ES-I3 (cell line): ENCODE results near the gene TMEM132D.
"Not testable (repeated sequence)": the region's sequence is repeated elsewhere in the genome, so short reads cannot be mapped to it uniquely, and the experiment has no call there.

Experiments
- H3K36me3 ChIP-seq: 2 replicates; pipeline ENCODE4 v1.6.1; 2013; ENCODE audit warnings: mild to moderate bottlenecking, low read length, control low read depth, moderate library complexity; ENCODE audit not compliant: insufficient read depth
- H3K4me1 ChIP-seq: 2 replicates; pipeline ENCODE4 v1.6.1; 2013; ENCODE audit warnings: mild to moderate bottlenecking, control low read depth, low read length; ENCODE audit not compliant: insufficient read depth
- H3K9ac ChIP-seq: 2 replicates; pipeline ENCODE4 v1.6.1; 2013; ENCODE audit warnings: low read depth, mild to moderate bottlenecking, low read length, moderate library complexity
- H3K9me3 ChIP-seq: 2 replicates; pipeline ENCODE4 v1.6.1; 2013; ENCODE audit warnings: mild to moderate bottlenecking, low read length, moderate library complexity; ENCODE audit not compliant: control insufficient read depth, insufficient read depth

TMEM132D gene

DNA sequence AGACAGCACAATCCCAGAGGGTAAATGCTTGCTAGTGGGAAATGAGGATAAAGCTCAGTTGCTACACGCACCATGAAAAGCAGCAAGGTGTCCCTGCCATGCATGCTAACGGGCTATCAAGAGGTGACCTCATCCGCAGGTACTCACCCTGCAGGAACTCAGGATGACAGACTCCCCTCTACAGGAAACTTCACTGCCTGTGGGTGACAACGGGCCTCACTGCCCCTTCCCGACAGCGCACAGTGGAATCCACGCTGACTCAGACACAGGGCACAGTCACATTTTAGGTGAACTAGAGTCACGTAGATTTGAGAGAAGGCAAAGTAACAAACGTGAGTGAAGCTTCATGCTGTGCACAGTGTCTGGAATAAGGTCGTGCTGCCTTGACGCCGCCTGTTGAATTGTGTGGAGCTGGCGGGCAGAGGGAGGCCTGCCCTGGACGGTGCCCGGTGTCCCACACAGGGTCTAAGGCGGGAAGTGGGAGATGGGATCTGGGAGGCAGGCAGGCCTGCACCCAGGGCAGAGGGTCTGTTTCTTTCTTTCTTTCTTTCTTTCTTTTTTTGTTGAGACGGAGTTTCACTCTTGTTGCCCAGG, 331.8 kb downstream of the TMEM132D start:
- Histone ChIP-seq H3K9me3 (no peaks in the 10 kb centered on the region; the same call in 1 of the 2 replicates), H3K4me1 (peaks cover 4% of the 10 kb centered on the region), H3K36me3 (no peaks in the 10 kb centered on the region), H3K9ac (no peak overlapping the region)

DNA sequence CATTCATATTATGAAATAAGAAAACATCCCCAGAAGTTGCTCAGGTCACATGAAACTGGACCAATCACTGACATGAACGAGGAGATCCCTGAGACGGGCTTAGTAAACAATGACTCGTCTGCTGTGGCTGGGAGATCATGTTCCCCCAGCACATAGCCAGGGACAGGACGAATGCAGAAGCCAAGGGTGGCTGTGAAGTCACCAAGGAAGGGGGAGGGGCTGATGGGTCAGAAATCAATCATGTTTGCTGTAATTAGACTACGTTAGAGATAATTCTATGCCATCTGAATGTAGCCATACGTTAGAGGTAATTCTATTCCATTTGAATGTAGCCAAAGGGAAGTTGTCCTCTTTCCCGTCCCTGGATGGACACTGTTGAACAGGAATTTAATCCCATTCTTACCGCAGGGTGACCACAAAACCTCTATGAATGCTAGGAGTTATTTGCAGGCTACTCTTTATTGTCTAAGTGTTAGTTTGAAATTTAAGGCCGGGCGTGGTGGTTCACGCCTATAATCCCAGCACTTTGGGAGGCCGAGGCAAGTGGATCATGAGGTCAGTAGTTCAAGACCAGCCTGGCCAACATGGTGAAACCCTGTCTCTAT, 332.9 kb downstream of the TMEM132D start:
- Histone ChIP-seq H3K4me1 (peaks cover 4% of the 10 kb centered on the region), H3K9ac (no peak overlapping the region), H3K36me3 (no peaks in the 10 kb centered on the region), H3K9me3 (no peaks in the 10 kb centered on the region; the same call in 1 of the 2 replicates)

DNA sequence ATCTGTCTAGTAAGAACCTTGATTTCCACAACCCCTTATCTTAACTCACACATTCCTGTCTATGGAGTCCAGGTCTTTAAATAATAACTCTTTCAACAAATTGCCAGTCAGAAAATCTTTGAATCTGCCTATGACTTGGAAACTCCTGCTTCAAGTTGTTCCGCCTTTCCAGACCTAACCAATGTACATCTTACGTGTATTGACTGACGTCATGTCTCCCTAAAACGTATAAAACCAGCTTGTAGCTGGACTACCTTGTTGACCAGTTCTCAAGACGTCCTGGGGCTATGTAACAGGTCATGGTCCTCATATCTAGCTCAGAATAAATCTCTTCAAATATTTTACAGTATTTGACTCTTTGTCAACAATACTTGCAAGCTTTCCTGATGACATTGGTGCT, 337.0 kb downstream of the TMEM132D start:
- Histone ChIP-seq H3K9me3 (no peaks in the 10 kb centered on the region; the same call in 1 of the 2 replicates), H3K4me1 (peaks cover under 1% of the 10 kb centered on the region; the same call in 1 of the 2 replicates), H3K36me3 (no peaks in the 10 kb centered on the region), H3K9ac (no peak overlapping the region)

DNA sequence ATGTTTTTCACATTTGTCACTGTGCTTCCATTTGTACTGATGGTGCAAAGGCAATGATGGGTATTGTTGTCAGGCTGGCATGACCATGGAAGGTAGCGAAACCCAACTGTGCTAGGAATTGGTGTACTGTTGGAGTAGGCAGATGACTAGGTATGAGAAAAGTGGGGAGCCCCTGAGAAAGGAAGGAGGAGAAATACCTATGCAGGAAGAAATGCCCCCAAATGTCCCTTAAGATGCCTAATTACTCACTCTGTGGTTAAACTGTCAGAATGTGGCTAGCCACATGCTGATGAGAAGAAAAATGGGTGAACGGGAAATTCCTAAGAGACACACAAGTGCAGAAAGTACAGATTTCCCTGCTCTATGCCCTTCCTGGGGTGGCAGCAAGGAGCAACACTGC, 339.1 kb downstream of the TMEM132D start:
- Histone ChIP-seq H3K36me3 (no peaks in the 10 kb centered on the region), H3K4me1 (no peaks in the 10 kb centered on the region), H3K9ac (no peak overlapping the region), H3K9me3 (no peaks in the 10 kb centered on the region; the same call in 1 of the 2 replicates)

DNA sequence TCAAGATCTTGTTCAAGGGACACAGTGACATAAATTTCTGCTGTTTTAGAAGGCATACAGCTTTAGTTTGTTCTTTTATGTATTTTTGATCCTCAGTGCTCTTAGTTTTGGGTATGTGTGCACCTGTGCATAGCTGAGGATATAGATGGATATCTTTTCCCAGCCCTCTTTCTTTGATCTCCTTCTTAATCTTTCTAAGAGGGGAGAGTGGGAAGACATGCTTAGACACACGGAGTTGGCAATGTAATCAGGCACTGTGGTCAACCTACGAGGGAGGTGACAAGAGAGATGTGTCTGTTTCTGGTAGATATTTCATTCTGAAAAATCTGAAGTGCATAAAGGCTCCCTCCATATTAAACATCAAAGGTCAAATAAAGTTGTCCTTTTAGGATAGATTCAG, 340.6 kb downstream of the TMEM132D start:
- Histone ChIP-seq H3K9ac (no peak overlapping the region), H3K9me3 (no peaks in the 10 kb centered on the region; the same call in none of the 2 replicates), H3K4me1 (no peaks in the 10 kb centered on the region), H3K36me3 (no peaks in the 10 kb centered on the region)

DNA sequence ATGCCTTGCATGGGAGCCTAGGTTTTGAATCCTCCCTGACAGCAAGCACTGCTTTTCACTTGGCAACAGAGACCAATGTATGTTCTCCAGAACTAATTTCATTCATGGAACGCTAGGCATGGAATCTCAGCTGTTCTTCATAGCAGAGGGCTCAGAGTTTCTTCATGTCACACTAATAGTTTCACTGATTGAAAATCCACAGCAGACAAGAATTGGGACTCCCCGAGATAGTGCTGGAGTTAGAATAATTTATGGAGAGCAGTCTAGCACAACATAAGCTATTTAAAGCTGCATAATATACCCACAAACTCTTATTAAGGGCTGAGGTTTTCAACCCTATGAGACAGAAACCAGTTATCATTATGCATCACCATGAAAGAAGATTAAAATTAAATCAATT, 342.5 kb downstream of the TMEM132D start:
- Histone ChIP-seq H3K9ac (no peak overlapping the region), H3K36me3 (no peaks in the 10 kb centered on the region), H3K9me3 (no peaks in the 10 kb centered on the region; the same call in 1 of the 2 replicates), H3K4me1 (no peaks in the 10 kb centered on the region)

DNA sequence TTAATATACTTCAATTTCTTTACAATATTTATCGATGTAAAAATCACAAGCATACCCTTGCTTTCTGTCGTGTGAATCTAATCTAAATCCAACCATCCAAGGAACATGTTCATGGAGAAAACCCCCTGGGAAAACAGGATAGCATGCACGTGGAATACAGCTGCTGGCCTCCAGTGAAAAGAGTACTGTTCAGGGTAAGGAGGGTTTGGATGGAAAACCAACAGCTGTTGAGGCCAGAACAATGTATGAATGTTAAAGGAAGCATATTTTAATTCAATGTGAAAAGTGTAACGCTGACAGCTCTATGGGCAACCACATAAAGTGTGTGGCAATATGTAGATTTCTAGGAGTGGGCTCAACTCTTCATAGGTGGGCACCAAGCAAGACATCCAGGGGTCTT, 344.0 kb downstream of the TMEM132D start:
- Histone ChIP-seq H3K9ac (no peak overlapping the region), H3K9me3 (no peaks in the 10 kb centered on the region; the same call in 1 of the 2 replicates), H3K4me1 (no peaks in the 10 kb centered on the region), H3K36me3 (no peaks in the 10 kb centered on the region)

DNA sequence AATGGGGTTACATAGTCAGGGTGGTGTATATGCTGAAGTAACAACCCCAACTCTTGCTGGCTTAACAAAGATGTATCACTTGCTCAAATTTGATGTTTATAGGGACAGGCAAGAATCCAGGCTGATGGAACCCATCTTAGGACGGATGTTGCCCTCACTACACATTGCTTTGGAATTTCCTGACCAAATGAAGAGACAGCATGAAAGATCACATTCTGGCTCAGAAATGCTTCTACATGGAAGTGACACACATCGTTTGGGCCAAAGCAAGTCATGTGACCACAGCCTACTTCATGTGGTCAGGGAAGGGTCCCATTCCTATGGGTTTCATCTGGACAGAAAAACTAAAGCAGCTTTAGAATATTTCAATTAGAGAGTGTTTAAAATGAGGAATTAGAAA, 345.8 kb downstream of the TMEM132D start:
- H3K9me3 ChIP-seq: no peaks in the 10 kb centered on the region; the same call in 1 of the 2 replicates
- no peaks in the 10 kb centered on the region for H3K4me1 ChIP-seq
- H3K9ac ChIP-seq: no peak overlapping the region
- no peaks in the 10 kb centered on the region for H3K36me3 ChIP-seq

DNA sequence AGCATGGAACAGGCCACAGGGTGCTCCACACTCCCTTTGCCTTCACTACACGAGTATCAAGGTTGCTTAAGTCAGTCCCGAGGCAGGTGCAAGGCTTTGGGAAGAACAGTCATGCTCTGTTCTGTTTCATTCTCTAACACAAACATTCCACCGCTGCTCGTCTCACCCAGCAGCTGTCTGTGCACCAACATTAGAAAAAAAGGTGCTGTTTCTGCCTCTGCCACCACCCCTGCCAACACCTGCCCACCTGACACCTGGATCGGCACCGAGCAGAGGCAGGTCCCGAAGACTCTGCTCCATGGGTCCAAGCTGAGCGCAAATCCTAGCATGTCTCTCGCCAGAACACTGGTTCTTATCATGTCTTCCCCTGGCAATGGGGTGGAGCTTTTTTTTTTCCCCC, 347.7 kb downstream of the TMEM132D start:
- Histone ChIP-seq H3K36me3 (no peaks in the 10 kb centered on the region), H3K4me1 (no peaks in the 10 kb centered on the region), H3K9me3 (no peaks in the 10 kb centered on the region; the same call in 1 of the 2 replicates), H3K9ac (no peak overlapping the region)

DNA sequence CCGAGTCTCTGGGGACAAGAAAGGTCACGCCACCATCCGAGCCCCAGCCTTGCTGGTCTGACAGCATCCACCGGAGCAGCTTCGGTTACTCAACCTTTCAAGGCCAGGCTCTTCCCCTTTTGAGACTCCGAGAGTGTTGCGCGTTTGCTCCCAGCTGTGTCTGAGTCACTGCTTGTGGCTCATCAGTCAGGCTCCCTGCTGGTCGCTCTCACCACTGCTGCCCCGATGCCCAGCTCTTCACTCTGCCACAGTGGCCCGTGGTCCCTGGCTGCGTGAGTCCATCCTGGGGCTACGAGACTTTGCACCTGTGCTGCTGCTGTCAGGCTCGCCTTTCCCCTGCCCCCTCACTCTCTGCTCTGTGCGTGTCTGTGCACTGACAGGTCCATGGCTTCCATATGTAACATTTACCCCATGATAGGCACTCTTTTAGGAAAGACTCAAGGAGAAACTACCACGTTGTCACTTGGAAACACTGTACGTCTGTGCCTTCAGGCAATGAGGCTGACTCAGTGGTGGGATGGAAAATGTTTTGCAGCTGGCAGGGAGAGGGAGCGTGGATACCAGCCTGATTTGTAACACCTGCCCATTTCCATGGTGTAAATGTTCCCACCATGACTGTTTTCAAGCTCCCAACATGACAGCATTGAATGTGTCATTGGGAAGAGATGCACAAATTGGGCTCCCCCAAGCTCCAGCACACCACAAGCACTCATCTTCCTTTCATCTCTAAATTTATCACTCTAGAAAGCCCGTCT, 350.7 kb downstream of the TMEM132D start:
- no peaks in the 10 kb centered on the region for H3K36me3 ChIP-seq
- H3K4me1 ChIP-seq: no peaks in the 10 kb centered on the region
- H3K9ac ChIP-seq: no peak overlapping the region
- no peaks in the 10 kb centered on the region for H3K9me3 ChIP-seq

DNA sequence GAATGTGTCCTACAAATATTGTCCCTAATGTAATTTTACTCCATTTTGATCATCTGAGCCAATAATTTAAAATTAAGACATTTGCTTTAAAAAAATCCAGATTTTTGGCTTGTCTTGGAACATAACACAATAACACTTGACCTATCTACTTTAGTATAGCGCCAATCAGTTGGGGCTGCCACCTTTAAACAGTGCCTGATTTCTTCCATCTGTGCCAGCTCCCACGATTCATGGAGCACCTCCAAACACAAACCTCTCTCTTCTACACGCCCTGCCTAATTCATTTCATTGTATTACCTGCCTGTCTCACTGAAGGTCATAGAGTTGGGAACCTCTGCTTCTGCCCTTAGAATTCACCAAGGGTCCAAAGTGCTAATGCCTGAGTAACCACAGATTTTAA, 352.4 kb downstream of the TMEM132D start:
- no peaks in the 10 kb centered on the region for H3K36me3 ChIP-seq
- H3K9ac ChIP-seq: no peak overlapping the region
- H3K9me3 ChIP-seq: no peaks in the 10 kb centered on the region
- no peaks in the 10 kb centered on the region for H3K4me1 ChIP-seq

DNA sequence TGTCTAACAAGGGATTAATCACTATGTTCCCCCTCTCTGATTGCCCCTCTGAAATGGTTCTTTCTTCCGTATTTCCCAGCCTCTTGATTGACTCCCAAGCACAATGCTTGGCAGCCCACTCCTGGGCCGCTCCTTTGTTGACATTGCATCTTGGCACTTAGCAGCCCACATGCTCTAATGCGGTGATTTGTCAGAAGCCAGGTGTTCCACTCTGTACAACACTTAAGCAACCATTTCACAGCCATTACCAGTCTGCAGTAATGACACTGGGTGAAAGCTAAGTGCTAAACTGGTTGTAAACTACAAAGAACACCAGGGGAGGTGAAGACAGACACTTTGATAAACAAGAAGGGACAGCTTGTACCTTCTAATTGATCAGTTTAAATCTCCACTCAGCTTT, 353.5 kb downstream of the TMEM132D start:
- Histone ChIP-seq H3K4me1 (no peaks in the 10 kb centered on the region), H3K36me3 (no peaks in the 10 kb centered on the region), H3K9ac (no peak overlapping the region), H3K9me3 (no peaks in the 10 kb centered on the region)

DNA sequence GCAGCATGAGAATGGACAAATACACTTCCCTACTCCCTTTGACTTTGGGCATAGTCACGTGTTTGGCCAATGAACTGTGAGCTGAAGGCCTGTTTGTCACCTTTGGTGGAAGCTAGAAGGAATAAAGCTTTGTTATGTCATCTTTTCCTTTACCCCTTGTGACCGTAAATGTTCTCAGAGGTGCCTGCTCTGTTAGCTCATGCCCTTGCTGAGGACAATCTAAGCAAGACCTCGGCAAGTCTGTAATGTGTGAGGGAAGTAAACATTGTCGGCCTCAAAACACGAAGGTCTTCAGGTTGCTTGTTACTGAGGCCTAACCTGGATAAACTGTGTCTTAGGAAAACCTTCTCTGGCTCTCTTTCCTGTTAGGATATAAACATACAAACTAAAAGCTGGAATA, 354.2 kb downstream of the TMEM132D start:
- H3K4me1 ChIP-seq: no peaks in the 10 kb centered on the region
- no peak overlapping the region for H3K9ac ChIP-seq
- H3K9me3 ChIP-seq: no peaks in the 10 kb centered on the region; the same call in 1 of the 2 replicates
- no peaks in the 10 kb centered on the region for H3K36me3 ChIP-seq

DNA sequence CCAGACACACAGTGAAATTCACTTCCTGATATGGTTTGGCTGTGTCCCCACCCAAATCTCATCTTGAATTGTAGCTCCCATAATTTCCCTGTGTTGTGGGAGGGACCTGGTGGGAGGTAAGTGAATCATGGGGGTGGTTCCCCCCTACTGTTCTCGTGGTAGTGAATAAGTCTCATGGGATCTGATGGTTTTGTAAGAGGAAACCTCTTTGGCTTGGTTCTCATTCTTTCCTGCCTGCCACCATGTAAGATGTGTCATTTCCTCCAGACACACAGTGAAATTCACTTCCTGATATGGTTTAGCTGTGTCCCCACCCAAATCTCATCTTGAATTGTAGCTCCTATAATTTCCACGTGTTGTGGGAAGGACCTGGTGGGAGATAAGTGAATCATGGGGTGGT, 354.8 kb downstream of the TMEM132D start:
- not testable (repeated sequence) for H3K36me3 ChIP-seq, H3K9me3 ChIP-seq, H3K9ac ChIP-seq, H3K4me1 ChIP-seq

DNA sequence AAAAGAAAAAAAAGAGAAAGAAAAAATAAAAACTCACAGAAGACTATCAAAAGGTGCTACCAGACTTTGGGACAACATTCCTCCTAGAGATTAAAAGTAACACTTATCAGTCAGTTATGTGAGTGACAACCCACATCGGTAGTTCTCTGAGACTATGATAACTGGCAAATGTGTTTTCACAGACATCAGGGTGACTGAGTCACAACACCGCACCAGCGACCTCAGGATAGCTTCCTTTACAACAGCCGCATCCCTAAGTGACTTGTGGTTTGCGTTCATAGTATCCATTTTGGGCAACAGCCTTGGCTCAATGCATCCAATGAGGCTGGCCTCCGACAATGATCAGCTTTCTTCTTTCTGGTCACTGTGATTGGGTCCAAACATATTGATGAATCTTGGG, 359.1 kb downstream of the TMEM132D start:
- Histone ChIP-seq H3K36me3 (no peaks in the 10 kb centered on the region), H3K9ac (no peak overlapping the region), H3K4me1 (no peaks in the 10 kb centered on the region), H3K9me3 (no peaks in the 10 kb centered on the region; the same call in 1 of the 2 replicates)
